ENCODE measurements around the gene BRPF3.

DNA sequence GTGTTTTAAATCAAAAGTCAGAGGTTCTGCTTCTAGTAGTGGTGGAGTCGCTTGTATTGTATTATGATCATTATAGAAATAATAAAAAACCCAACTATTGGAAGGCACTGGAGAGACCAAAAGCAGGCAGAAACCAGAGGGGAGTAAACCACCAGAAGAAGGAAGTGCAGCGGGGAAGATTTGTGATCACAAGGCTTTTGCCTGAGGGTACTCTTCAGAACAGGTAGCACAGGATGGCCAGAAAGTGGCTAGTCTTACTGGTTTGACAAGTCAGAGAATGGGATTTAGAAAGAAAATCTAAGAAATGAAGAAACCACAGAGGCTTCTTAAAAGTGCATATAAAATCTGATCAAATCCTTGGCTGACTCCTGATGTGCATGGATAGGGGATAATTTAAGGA lies 42.3 kb upstream of the BRPF3 start:
- TF ChIP-seq, protein P1, sequence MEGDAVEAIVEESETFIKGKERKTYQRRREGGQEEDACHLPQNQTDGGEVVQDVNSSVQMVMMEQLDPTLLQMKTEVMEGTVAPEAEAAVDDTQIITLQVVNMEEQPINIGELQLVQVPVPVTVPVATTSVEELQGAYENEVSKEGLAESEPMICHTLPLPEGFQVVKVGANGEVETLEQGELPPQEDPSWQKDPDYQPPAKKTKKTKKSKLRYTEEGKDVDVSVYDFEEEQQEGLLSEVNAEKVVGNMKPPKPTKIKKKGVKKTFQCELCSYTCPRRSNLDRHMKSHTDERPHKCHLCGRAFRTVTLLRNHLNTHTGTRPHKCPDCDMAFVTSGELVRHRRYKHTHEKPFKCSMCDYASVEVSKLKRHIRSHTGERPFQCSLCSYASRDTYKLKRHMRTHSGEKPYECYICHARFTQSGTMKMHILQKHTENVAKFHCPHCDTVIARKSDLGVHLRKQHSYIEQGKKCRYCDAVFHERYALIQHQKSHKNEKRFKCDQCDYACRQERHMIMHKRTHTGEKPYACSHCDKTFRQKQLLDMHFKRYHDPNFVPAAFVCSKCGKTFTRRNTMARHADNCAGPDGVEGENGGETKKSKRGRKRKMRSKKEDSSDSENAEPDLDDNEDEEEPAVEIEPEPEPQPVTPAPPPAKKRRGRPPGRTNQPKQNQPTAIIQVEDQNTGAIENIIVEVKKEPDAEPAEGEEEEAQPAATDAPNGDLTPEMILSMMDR (IDR thresholded peaks at IDR 0.05), result no peak
- TF ChIP-seq, protein P2, sequence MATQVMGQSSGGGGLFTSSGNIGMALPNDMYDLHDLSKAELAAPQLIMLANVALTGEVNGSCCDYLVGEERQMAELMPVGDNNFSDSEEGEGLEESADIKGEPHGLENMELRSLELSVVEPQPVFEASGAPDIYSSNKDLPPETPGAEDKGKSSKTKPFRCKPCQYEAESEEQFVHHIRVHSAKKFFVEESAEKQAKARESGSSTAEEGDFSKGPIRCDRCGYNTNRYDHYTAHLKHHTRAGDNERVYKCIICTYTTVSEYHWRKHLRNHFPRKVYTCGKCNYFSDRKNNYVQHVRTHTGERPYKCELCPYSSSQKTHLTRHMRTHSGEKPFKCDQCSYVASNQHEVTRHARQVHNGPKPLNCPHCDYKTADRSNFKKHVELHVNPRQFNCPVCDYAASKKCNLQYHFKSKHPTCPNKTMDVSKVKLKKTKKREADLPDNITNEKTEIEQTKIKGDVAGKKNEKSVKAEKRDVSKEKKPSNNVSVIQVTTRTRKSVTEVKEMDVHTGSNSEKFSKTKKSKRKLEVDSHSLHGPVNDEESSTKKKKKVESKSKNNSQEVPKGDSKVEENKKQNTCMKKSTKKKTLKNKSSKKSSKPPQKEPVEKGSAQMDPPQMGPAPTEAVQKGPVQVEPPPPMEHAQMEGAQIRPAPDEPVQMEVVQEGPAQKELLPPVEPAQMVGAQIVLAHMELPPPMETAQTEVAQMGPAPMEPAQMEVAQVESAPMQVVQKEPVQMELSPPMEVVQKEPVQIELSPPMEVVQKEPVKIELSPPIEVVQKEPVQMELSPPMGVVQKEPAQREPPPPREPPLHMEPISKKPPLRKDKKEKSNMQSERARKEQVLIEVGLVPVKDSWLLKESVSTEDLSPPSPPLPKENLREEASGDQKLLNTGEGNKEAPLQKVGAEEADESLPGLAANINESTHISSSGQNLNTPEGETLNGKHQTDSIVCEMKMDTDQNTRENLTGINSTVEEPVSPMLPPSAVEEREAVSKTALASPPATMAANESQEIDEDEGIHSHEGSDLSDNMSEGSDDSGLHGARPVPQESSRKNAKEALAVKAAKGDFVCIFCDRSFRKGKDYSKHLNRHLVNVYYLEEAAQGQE (IDR thresholded peaks at IDR 0.05; ENCODE audit: insufficient read depth in 1 of 2, low read depth in 2 of 2, low read length in 1 of 2), result no peak
- TF ChIP-seq POLR2AphosphoS5 (IDR thresholded peaks at IDR 0.05; ENCODE audit: low read depth, low read length) (no peak), SIN3A (IDR thresholded peaks at IDR 0.05; ENCODE audit: borderline replicate concordance, insufficient read depth, low read depth, low read length) (no peak), TCF7L2 (IDR thresholded peaks at IDR 0.05; ENCODE audit: low read depth, low read length) (no peak)

Measured in Panc1 (cell line).